Natural killer cell (primary cell): ENCODE results near the gene AP5S1. TPM values are rescaled to one million over a fixed set of nuclear protein-coding genes. Genes with fewer than 3 reads are reported as not detected.
A peak's percentile ranks its signal among the peaks of the same experiment; 100 is the strongest.

ENCODE experiments used
- ATAC-seq, 3 donors: fragments of 150-1000 bp in 2 of 3; fragments of 200-7000 bp in 1 of 3; cut with Tn5 transposase; 1 replicate in 1 of 3; 2 replicates in 2 of 3; pipeline ENCODE4 v1.10.0; 2021; ENCODE audit warnings: mild to moderate bottlenecking in 2 of 3, moderate library complexity in 2 of 3
- DNase-seq, 2 donors: peaks; one replicate each; pipeline versions ENCODE4 v3.0.0 to v3.0.0-alpha.2; 2013 to 2021; ENCODE audit warnings: mixed read lengths in 1 of 2
- H3K27ac ChIP-seq: one replicate; pipeline ENCODE4 v1.5.1; 2013; ENCODE audit warnings: mild to moderate bottlenecking, low read length
- H3K27me3 ChIP-seq: one replicate; pipeline ENCODE4 v1.6.1; 2013; ENCODE audit warnings: low read length; ENCODE audit not compliant: control insufficient read depth, insufficient read depth
- H3K36me3 ChIP-seq: one replicate; pipeline ENCODE4 v1.6.1; 2013; ENCODE audit warnings: low read length; ENCODE audit not compliant: control insufficient read depth, insufficient read depth
- H3K4me1 ChIP-seq: one replicate; pipeline ENCODE4 v1.6.1; 2013; ENCODE audit warnings: low read length; ENCODE audit not compliant: control insufficient read depth, insufficient read depth
- H3K4me3 ChIP-seq: one replicate; pipeline ENCODE4 v1.5.1; 2013; ENCODE audit warnings: low read length
- H3K9me3 ChIP-seq: one replicate; pipeline ENCODE4 v1.6.1; 2013; ENCODE audit warnings: low read length; ENCODE audit not compliant: control insufficient read depth, insufficient read depth
- H3K27ac Mint-ChIP-seq, 2 donors: one replicate each; pipeline ENCODE4 v1.8.0; 2022; ENCODE audit warnings: mild to moderate bottlenecking in 2 of 2, mixed read lengths in 2 of 2, moderate library complexity in 1 of 2
- H3K27me3 Mint-ChIP-seq, 2 donors: one replicate each; pipeline ENCODE4 v1.8.0; 2022; ENCODE audit warnings: low read depth in 2 of 2, mixed read lengths in 2 of 2
- H3K36me3 Mint-ChIP-seq: one replicate; pipeline ENCODE4 v1.8.0; 2022; ENCODE audit warnings: mixed read lengths
- H3K4me1 Mint-ChIP-seq, 2 donors: one replicate each; pipeline ENCODE4 v1.8.0; 2022; ENCODE audit warnings: mixed read lengths in 2 of 2
- H3K4me3 Mint-ChIP-seq: one replicate; pipeline ENCODE4 v1.8.0; 2022; ENCODE audit warnings: mild to moderate bottlenecking, moderate library complexity, mixed read lengths
- H3K9me3 Mint-ChIP-seq, 2 donors: one replicate each; pipeline ENCODE4 v1.8.0; 2022; ENCODE audit warnings: mixed read lengths in 2 of 2
- WGBS: methylation state at CpG from one replicate; pipeline ENCODE4 v1.1.7; 2013; ENCODE audit warnings: missing lambda C conversion rate; ENCODE audit not compliant: insufficient coverage; 5-methylcytosine and 5-hydroxymethylcytosine counted together
- intact Hi-C: fragments of 100-400 bp; cut with micrococcal nuclease; formaldehyde crosslinking; loops from one replicate; pipeline ENCODE4 v1.14.2; 2022
- total RNA-seq, 4 donors: library from RNA; stranded (reverse); fragments of 120-200 nt in 1 of 4; gene quantifications; one replicate each; pipeline versions ENCODE4 v1.2.3 to v1.2.4, GENCODE V29; 2013 to 2022
- TF ChIP-seq, protein P1 (sequence below): fragments of 200-600 bp; IDR thresholded peaks from one replicate; pipeline ENCODE4 v1.8.0; 2022; ENCODE audit warnings: antibody characterized with exemption

Gene AP5S1
- total RNA-seq, 3 donors from 2014 or later (not counting 1 experiment from before 2014, with no cell fraction given) = 7.9 to 12.3 (median 12.1) TPM

- peaks cover 8 to 18% of the 10 kb centered on the region in 2 donors for H3K4me1 Mint-ChIP-seq
- 97% methylated on average over 10 of the region's 10 CpGs for WGBS
- peaks cover 29% of the 10 kb centered on the region for H3K36me3 ChIP-seq
Observed at GRCh38 chr20:3869839-3870634, 49.7 kb downstream of the AP5S1 start.

DNA sequence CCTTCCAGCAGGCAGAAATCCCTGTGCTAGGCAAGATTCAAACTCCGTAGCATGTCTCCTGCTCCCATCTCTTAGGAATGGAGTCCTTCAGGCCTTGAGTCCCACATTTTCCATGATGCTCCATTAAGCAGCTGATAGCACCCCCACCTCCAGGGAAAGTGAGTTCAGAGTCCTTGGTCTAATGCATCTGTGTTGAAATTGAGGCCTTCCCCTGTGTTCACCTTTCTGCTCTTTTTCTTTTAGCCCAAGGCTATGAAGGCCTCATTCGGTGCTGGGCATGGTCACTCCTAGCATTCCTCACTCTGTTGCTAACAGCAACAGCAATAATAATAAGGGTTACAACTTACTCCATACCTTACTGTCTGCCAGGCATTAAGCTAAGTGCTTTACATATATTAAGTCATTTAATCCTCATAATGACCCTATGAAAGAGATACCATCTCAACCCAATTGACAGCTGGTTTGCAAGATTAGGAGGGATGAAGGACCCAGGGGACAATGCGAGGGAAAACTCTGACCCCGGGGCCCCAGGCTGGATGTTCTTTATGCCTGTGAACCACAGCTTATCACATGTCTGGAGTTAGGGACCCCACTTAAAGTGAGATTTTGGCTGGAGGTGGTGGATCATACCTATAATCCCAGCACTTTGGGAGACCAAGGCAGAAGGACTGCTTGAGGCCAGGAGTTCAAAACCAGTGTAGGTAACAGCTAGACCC, 51.4 kb downstream of the AP5S1 start:
- no peak overlapping the region for H3K27ac Mint-ChIP-seq
- ATAC-seq = no peak

More at GRCh38 chr20:3869839-3870634, 49.7 kb downstream of the AP5S1 start:
- Mint-ChIP-seq H3K9me3 (no peaks in the 10 kb centered on the region), H3K27me3 (no peaks in the 10 kb centered on the region), H3K27ac (no peak overlapping the region), H3K36me3 (no peaks in the 10 kb centered on the region), H3K4me3 (no peak overlapping the region)
- Histone ChIP-seq H3K27ac (no peak overlapping the region), H3K4me1 (no peaks in the 10 kb centered on the region), H3K4me3 (no peak overlapping the region), H3K9me3 (no peaks in the 10 kb centered on the region), H3K27me3 (no peaks in the 10 kb centered on the region)
- no peak for ATAC-seq
- TF ChIP-seq, protein P1, sequence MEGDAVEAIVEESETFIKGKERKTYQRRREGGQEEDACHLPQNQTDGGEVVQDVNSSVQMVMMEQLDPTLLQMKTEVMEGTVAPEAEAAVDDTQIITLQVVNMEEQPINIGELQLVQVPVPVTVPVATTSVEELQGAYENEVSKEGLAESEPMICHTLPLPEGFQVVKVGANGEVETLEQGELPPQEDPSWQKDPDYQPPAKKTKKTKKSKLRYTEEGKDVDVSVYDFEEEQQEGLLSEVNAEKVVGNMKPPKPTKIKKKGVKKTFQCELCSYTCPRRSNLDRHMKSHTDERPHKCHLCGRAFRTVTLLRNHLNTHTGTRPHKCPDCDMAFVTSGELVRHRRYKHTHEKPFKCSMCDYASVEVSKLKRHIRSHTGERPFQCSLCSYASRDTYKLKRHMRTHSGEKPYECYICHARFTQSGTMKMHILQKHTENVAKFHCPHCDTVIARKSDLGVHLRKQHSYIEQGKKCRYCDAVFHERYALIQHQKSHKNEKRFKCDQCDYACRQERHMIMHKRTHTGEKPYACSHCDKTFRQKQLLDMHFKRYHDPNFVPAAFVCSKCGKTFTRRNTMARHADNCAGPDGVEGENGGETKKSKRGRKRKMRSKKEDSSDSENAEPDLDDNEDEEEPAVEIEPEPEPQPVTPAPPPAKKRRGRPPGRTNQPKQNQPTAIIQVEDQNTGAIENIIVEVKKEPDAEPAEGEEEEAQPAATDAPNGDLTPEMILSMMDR = no peak
- intact Hi-C loops = no loop called here
- DNase-seq = no peak

GRCh38 chr20:3873507-3873906, 53.2 kb downstream of the AP5S1 start:
- Histone ChIP-seq H3K27me3 (no peaks in the 10 kb centered on the region), H3K27ac (no peak overlapping the region), H3K9me3 (no peaks in the 10 kb centered on the region), H3K4me1 (no peaks in the 10 kb centered on the region), H3K4me3 (no peak overlapping the region), H3K36me3 (peaks cover 9% of the 10 kb centered on the region)
- WGBS = 98% methylated on average over 5 of the region's 5 CpGs
- TF ChIP-seq, protein P1 = no peak
- Mint-ChIP-seq H3K27ac (peak overlapping the region in 1 of 2 donors; percentile 50), H3K9me3 (no peaks in the 10 kb centered on the region), H3K36me3 (no peaks in the 10 kb centered on the region), H3K4me3 (no peak overlapping the region), H3K27me3 (no peaks in the 10 kb centered on the region), H3K4me1 (peaks cover 15 to 26% of the 10 kb centered on the region in 2 donors)
- no peak for DNase-seq
- intact Hi-C loops = no loop called here
- ATAC-seq = no peak

More for the DNA sequence above, 51.4 kb downstream of the AP5S1 start:
- Histone ChIP-seq H3K4me1 (no peaks in the 10 kb centered on the region), H3K36me3 (peaks cover 13% of the 10 kb centered on the region), H3K4me3 (no peak overlapping the region), H3K27me3 (no peaks in the 10 kb centered on the region), H3K9me3 (no peaks in the 10 kb centered on the region), H3K27ac (no peak overlapping the region)
- TF ChIP-seq, protein P1 = no peak
- no peak for DNase-seq
- Mint-ChIP-seq H3K4me3 (no peak overlapping the region), H3K9me3 (no peaks in the 10 kb centered on the region), H3K27me3 (no peaks in the 10 kb centered on the region), H3K4me1 (peaks cover 15 to 26% of the 10 kb centered on the region in 2 donors), H3K36me3 (no peaks in the 10 kb centered on the region)
- intact Hi-C loops = no loop called here
- WGBS = 96% methylated on average over 4 of the region's 4 CpGs
